ENCODE results near the gene KMT5C. TPM values are rescaled to one million over a fixed set of nuclear protein-coding genes. Genes with fewer than 3 reads are reported as not detected.

KMT5C gene
- total and polyA plus RNA-seq, 10 of the 15 experiments (the other 5 are each of a cell fraction or from before 2014, with no cell fraction given): 0.20 to 15.8 (median 4.3) TPM; not detected in 1

- DNase-seq (ENCODE audit: low read depth, low spot score) (no peak), FAIRE-seq (no peak), ATAC-seq (no peak)
- ChIA-PET POLR2A (interaction anchor here (0.5 to 1.0 kb wide), 2 partner anchors 12 to 38 kb away, joined by 6 read pairs; partner anchors contain the start of gene KMT5C), RAD21 (ENCODE audit: unreplicated experiment) (no interaction called here), SMC1A (ENCODE audit: uncharacterized antibody, unreplicated experiment) (no interaction called here), CTCF (interaction anchor here (1.0 kb wide), 1 partner anchor 11 kb away, joined by 3 read pairs; the partner anchor contains the start of gene KMT5C)
- in situ Hi-C loops (cut with MboI) (no loop called here), intact Hi-C loops (cut with micrococcal nuclease; ENCODE audit: unreplicated experiment) (no loop called here)
- Histone ChIP-seq H3K4me2 (ENCODE audit: control insufficient read depth, insufficient read depth) (no peak overlapping the region), H3K4me1 (ENCODE audit: control insufficient read depth, insufficient read depth, low read length) (no peaks in the 10 kb centered on the region; the same call in 1 of the 2 replicates), H3K9me3 (replicated peaks; ENCODE audit: control insufficient read depth, insufficient read depth, low read length) (no peaks in the 10 kb centered on the region), H3K9ac (ENCODE audit: control insufficient read depth, insufficient read depth, low read length) (no peak overlapping the region), H3K79me2 (ENCODE audit: control insufficient read depth, insufficient read depth, low read length) (no peaks in the 10 kb centered on the region), H3K36me3 (ENCODE audit: control insufficient read depth in 2 of 2, insufficient read depth in 2 of 2, low read length in 1 of 2) (no peaks in the 10 kb centered on the region; a peak in 1 of 4 replicates), H3K27me3 (replicated peaks in 1 of 2; ENCODE audit: control insufficient read depth in 2 of 2, insufficient read depth in 2 of 2, low read length in 1 of 2) (peaks cover 4 to 11% of the 10 kb centered on the region in 2 experiments; a peak in 3 of 4 replicates), H3K4me3 (no peak overlapping the region), H2AFZ (ENCODE audit: control insufficient read depth, low read depth, low read length) (no peak overlapping the region), H3K27ac (ENCODE audit: control insufficient read depth, insufficient read depth) (no peak overlapping the region), H4K20me1 (ENCODE audit: control insufficient read depth, insufficient read depth) (no peaks in the 10 kb centered on the region; the same call in 1 of the 2 replicates)
- BruUV-seq (replicated peaks): no TSS peak
- WGBS (ENCODE audit: insufficient coverage, insufficient replicate concordance, low lambda C conversion rate, missing lambda C conversion rate): 36% methylated on average over 11 of the region's 11 CpGs
- TF ChIP-seq RELA (IDR thresholded peaks at IDR 0.05; ENCODE audit: borderline replicate concordance, partially characterized antibody): no peak
- no peak for TF ChIP-seq CUX1 (IDR thresholded peaks at IDR 0.05; ENCODE audit: insufficient replicate concordance, low read depth, low read length)
- no peak for TF ChIP-seq E2F8 (IDR thresholded peaks at IDR 0.05; ENCODE audit: low read depth, partially characterized antibody)
- TF ChIP-seq JUND (IDR thresholded peaks at IDR 0.05; ENCODE audit: low read depth, low read length): no peak
- TF ChIP-seq CHD1 (IDR thresholded peaks at IDR 0.05; ENCODE audit: low read depth, low read length): no peak
- TF ChIP-seq USF1 (IDR thresholded peaks at IDR 0.05; ENCODE audit: borderline replicate concordance, extremely low read length, insufficient read depth, low read depth, low read length): no peak
- TF ChIP-seq MEF2A (IDR thresholded peaks at IDR 0.05; ENCODE audit: insufficient read depth, low read depth, low read length): no peak
- no peak for TF ChIP-seq RCOR1 (conservative IDR thresholded peaks at IDR 0.05; ENCODE audit: low read depth, low read length)
- no peak for TF ChIP-seq NKRF (conservative IDR thresholded peaks at IDR 0.05)
Observed at GRCh38 chr19:55350620-55351315, 11.1 kb downstream of the KMT5C start.
